AG10803 (cell line): ENCODE results near the gene ANO8.

ENCODE experiments used
- DNase-seq: peaks from one replicate; pipeline ENCODE4 v3.0.0; 2010; ENCODE audit warnings: low read depth
- H3K4me3 ChIP-seq: 2 replicates; pipeline ENCODE4 v1.5.1; 2011; ENCODE audit warnings: mild to moderate bottlenecking, low read length, control low read depth
- CTCF ChIP-seq: conservative IDR thresholded peaks from 2 replicates; pipeline ENCODE4 v1.5.1; 2011; ENCODE audit warnings: mild to moderate bottlenecking, low read length, control low read depth, inconsistent platforms

The ANO8 gene

GRCh38 chr19:17334414-17335409 lies at the start of gene ANO8:
Gene ANO8, minus strand, starts transcription at chr19:17334855. Its CDS starts 185 bp downstream, at chr19:17334670.
- no peak for TF ChIP-seq CTCF
- H3K4me3 ChIP-seq = peak within 1 kb of the TSS; percentile 67
- peak; percentile 100 for DNase-seq

GRCh38 chr19:17380426-17381138 lies 45.9 kb upstream of the ANO8 start:
- DNase-seq = no peak
- TF ChIP-seq CTCF = no peak
- H3K4me3 ChIP-seq = no peak overlapping the region

GRCh38 chr19:17379221-17379631 lies 44.6 kb upstream of the ANO8 start:
- DNase-seq = no peak
- no peak for TF ChIP-seq CTCF
- no peak overlapping the region for H3K4me3 ChIP-seq

- TF ChIP-seq CTCF = no peak
- H3K4me3 ChIP-seq = no peak overlapping the region
- no peak for DNase-seq
Measured at GRCh38 chr19:17378271-17378670, 43.6 kb upstream of the ANO8 start.

- TF ChIP-seq CTCF = no peak
- no peak within 1 kb of the TSS for H3K4me3 ChIP-seq
- no peak for DNase-seq
Measured at GRCh38 chr19:17376935-17377600, 42.4 kb upstream of the ANO8 start, which contains the start of gene PLVAP. Gene PLVAP, minus strand, starts transcription at chr19:17377342. Its CDS starts 54 bp downstream, at chr19:17377288.

- peak; percentile 47 for DNase-seq
- H3K4me3 ChIP-seq = no peak overlapping the region
- TF ChIP-seq CTCF = no peak
Measured at GRCh38 chr19:17370026-17370587, 35.5 kb upstream of the ANO8 start.
